ENCODE results near the gene XRN1. TPM values are rescaled to one million over a fixed set of nuclear protein-coding genes. Genes with fewer than 3 reads are reported as not detected.

Gene XRN1
- polyA plus RNA-seq, 1 donor from 2014 or later: 46.1 TPM

Other genes with a start within 250 kb of the XRN1 start
- 3.6 TPM for gene GK5, start 222.5 kb downstream of the XRN1 start, polyA plus RNA-seq
- 12.6 TPM for gene ATR, start 130.7 kb upstream of the XRN1 start, polyA plus RNA-seq
- not detected for gene PLS1, start 148.4 kb upstream of the XRN1 start, polyA plus RNA-seq

Data from IgD-negative memory B cell (primary cell).